Thymus (tissue), 11 donors: ENCODE measurements around the gene NXN. TPM values are rescaled to one million over a fixed set of nuclear protein-coding genes. Genes with fewer than 3 reads are reported as not detected.
"Not testable (repeated sequence)": the region's sequence is repeated elsewhere in the genome, so short reads cannot be mapped to it uniquely, and the experiment has no call there.

Experiments
- DNase-seq, 9 donors: peaks; one replicate each; pipeline ENCODE4 v3.0.0-alpha.2; 2013; ENCODE audit warnings: low spot score in 9 of 9, low read depth in 6 of 9, missing footprints in 1 of 9
- H3K27ac ChIP-seq, 2 donors: one replicate each; pipeline ENCODE4 v1.5.1; 2013; ENCODE audit warnings: control low read depth in 1 of 2, low read depth in 1 of 2, low read length in 1 of 2, mild to moderate bottlenecking in 1 of 2, moderate library complexity in 1 of 2
- H3K27me3 ChIP-seq, 2 donors: one replicate each; pipeline ENCODE4 v1.5.1; 2013; ENCODE audit warnings: low read length in 1 of 2; ENCODE audit not compliant: control insufficient read depth in 2 of 2, insufficient read depth in 1 of 2
- H3K36me3 ChIP-seq, 2 donors: one replicate each; pipeline ENCODE4 v1.5.1; 2013; ENCODE audit warnings: low read length in 1 of 2, mild to moderate bottlenecking in 1 of 2, moderate library complexity in 1 of 2; ENCODE audit not compliant: control insufficient read depth in 2 of 2, insufficient read depth in 2 of 2
- H3K4me1 ChIP-seq, 2 donors: one replicate each; pipeline ENCODE4 v1.5.1; 2013; ENCODE audit warnings: low read length in 2 of 2; ENCODE audit not compliant: control insufficient read depth in 2 of 2, insufficient read depth in 2 of 2
- H3K4me3 ChIP-seq, 2 donors: one replicate each; pipeline ENCODE4 v1.5.1; 2013; ENCODE audit warnings: low read length in 2 of 2, control low read depth in 1 of 2, mild to moderate bottlenecking in 1 of 2
- H3K9me3 ChIP-seq, 2 donors: one replicate each; pipeline ENCODE4 v1.5.1; 2013; ENCODE audit warnings: low read length in 1 of 2, mild to moderate bottlenecking in 1 of 2; ENCODE audit not compliant: control insufficient read depth in 2 of 2, insufficient read depth in 1 of 2
- WGBS: extraction: QIAGEN DNeasy Blood & Tissue Kit; methylation state at CpG from one replicate; pipeline ENCODE4 v1.1.7; 2013; 5-methylcytosine and 5-hydroxymethylcytosine counted together
- polyA plus RNA-seq: library from polyadenylated mRNA; stranded (reverse); fragments of 200-250 nt; gene quantifications from one replicate; pipeline ENCODE4 v1.2.3, GENCODE V29; 2013
- total RNA-seq: library from RNA; stranded (reverse); fragments of 120-200 nt; gene quantifications from one replicate; pipeline ENCODE4 v1.2.4, GENCODE V29; 2013
- donor health status: healthy.

NXN gene
- total and polyA plus RNA-seq, 2 donors: 16.8 to 25.7 TPM

GRCh38 chr17:773467-774312 lies 205.9 kb downstream of the NXN start:
- Histone ChIP-seq H3K27ac (no peak overlapping the region), H3K27me3 (no peaks in the 10 kb centered on the region), H3K9me3 (no peaks in the 10 kb centered on the region), H3K4me1 (no peaks in the 10 kb centered on the region), H3K4me3 (no peak overlapping the region), H3K36me3 (peaks cover 61 to 77% of the 10 kb centered on the region in 2 donors)
- 92% methylated on average over 14 of the region's 14 CpGs for WGBS
- DNase-seq: no peak

- peaks cover 58 to 70% of the 10 kb centered on the region in 2 donors for H3K36me3 ChIP-seq
- H3K27me3 ChIP-seq: no peaks in the 10 kb centered on the region
- H3K9me3 ChIP-seq: no peaks in the 10 kb centered on the region
- DNase-seq: no peak
- no peak overlapping the region for H3K4me3 ChIP-seq
- H3K27ac ChIP-seq: no peak overlapping the region
- 96% methylated on average over 5 of the region's 5 CpGs for WGBS
- H3K4me1 ChIP-seq: no peaks in the 10 kb centered on the region
Observed at GRCh38 chr17:773016-773415, 206.6 kb downstream of the NXN start.

- DNase-seq: no peak
- H3K9me3 ChIP-seq: no peaks in the 10 kb centered on the region
- WGBS: 91% methylated on average over 3 of the region's 3 CpGs
- H3K4me3 ChIP-seq: no peak overlapping the region
- no peak overlapping the region for H3K27ac ChIP-seq
- peaks cover 42 to 45% of the 10 kb centered on the region in 2 donors for H3K36me3 ChIP-seq
- no peaks in the 10 kb centered on the region for H3K4me1 ChIP-seq
- H3K27me3 ChIP-seq: no peaks in the 10 kb centered on the region
Observed at GRCh38 chr17:767076-767475, 212.5 kb downstream of the NXN start.

- Histone ChIP-seq H3K9me3 (no peaks in the 10 kb centered on the region), H3K4me1 (no peaks in the 10 kb centered on the region), H3K27me3 (no peaks in the 10 kb centered on the region), H3K4me3 (no peak overlapping the region), H3K27ac (no peak overlapping the region), H3K36me3 (peaks cover 26 to 45% of the 10 kb centered on the region in 2 donors)
- 96% methylated on average over 9 of the region's 9 CpGs for WGBS
- no peak for DNase-seq
Observed at GRCh38 chr17:760371-760770, 219.2 kb downstream of the NXN start.

GRCh38 chr17:759964-760363 lies 219.6 kb downstream of the NXN start:
- H3K27me3 ChIP-seq: no peaks in the 10 kb centered on the region
- 94% methylated on average over 5 of the region's 5 CpGs for WGBS
- H3K4me1 ChIP-seq: no peaks in the 10 kb centered on the region
- H3K9me3 ChIP-seq: no peaks in the 10 kb centered on the region
- DNase-seq: no peak
- no peak overlapping the region for H3K27ac ChIP-seq
- H3K4me3 ChIP-seq: no peak overlapping the region
- peaks cover 22 to 42% of the 10 kb centered on the region in 2 donors for H3K36me3 ChIP-seq

- WGBS: 92% methylated on average over 15 of the region's 15 CpGs
- H3K36me3 ChIP-seq: peaks cover 13 to 25% of the 10 kb centered on the region in 2 donors
- H3K27me3 ChIP-seq, DNase-seq, H3K4me1 ChIP-seq, H3K4me3 ChIP-seq, H3K27ac ChIP-seq, H3K9me3 ChIP-seq: not testable (repeated sequence)
Observed at GRCh38 chr17:756010-756567, 223.5 kb downstream of the NXN start.

- DNase-seq, H3K27ac ChIP-seq, H3K9me3 ChIP-seq, H3K4me3 ChIP-seq, H3K27me3 ChIP-seq: not testable (repeated sequence)
- Histone ChIP-seq H3K4me1 (peaks cover 9 to 16% of the 10 kb centered on the region in 2 donors), H3K36me3 (peaks cover 7 to 22% of the 10 kb centered on the region in 2 donors)
- 98% methylated on average over 9 of the region's 9 CpGs for WGBS
Observed at GRCh38 chr17:755319-755961, 224.1 kb downstream of the NXN start.

- peaks cover 9 to 20% of the 10 kb centered on the region in 2 donors for H3K4me1 ChIP-seq
- no peaks in the 10 kb centered on the region for H3K27me3 ChIP-seq
- peaks cover 0 to 13% of the 10 kb centered on the region in 2 donors for H3K36me3 ChIP-seq
- H3K4me3 ChIP-seq: no peak overlapping the region
- no peak overlapping the region for H3K27ac ChIP-seq
- 81% methylated on average over 13 of the region's 13 CpGs for WGBS
- no peaks in the 10 kb centered on the region for H3K9me3 ChIP-seq
- DNase-seq: no peak
Observed at GRCh38 chr17:753418-753817, 226.2 kb downstream of the NXN start.

GRCh38 chr17:752620-753219 lies 226.9 kb downstream of the NXN start:
- DNase-seq: peak in 5 of 9 donors; percentile 28 to 75 (median 47)
- peaks cover 9 to 20% of the 10 kb centered on the region in 2 donors for H3K4me1 ChIP-seq
- peaks cover 5 to 18% of the 10 kb centered on the region in 2 donors for H3K36me3 ChIP-seq
- peak overlapping the region; percentile 78 to 89 for H3K27ac ChIP-seq
- no peaks in the 10 kb centered on the region for H3K27me3 ChIP-seq
- 27% methylated on average over 43 of the region's 43 CpGs for WGBS
- peak overlapping the region; percentile 67 to 81 for H3K4me3 ChIP-seq
- H3K9me3 ChIP-seq: no peaks in the 10 kb centered on the region
